GM19468 (cell line): ENCODE measurements around the gene ADGRL1.

Source experiments
- ATAC-seq: cut with Tn5 transposase; IDR thresholded peaks from one replicate; pipeline ENCODE4 v1.9.1; 2021; ENCODE audit warnings: mild to moderate bottlenecking, moderate library complexity, moderate number of reproducible peaks; ENCODE audit not compliant: unreplicated experiment; ENCODE audit errors: extremely low read depth

Gene ADGRL1

GRCh38 chr19:14116525-14116917 lies 89.4 kb downstream of the ADGRL1 start:
- ATAC-seq, result no peak

- ATAC-seq, result no peak
These were observed 90.2 kb downstream of the ADGRL1 start for GRCh38 chr19:14115756-14116155.

GRCh38 chr19:14114854-14115253 lies 91.1 kb downstream of the ADGRL1 start:
- no peak for ATAC-seq

GRCh38 chr19:14114439-14114838 lies 91.5 kb downstream of the ADGRL1 start:
- no peak for ATAC-seq

GRCh38 chr19:14113762-14114414 lies 92.1 kb downstream of the ADGRL1 start:
- no peak for ATAC-seq

DNA sequence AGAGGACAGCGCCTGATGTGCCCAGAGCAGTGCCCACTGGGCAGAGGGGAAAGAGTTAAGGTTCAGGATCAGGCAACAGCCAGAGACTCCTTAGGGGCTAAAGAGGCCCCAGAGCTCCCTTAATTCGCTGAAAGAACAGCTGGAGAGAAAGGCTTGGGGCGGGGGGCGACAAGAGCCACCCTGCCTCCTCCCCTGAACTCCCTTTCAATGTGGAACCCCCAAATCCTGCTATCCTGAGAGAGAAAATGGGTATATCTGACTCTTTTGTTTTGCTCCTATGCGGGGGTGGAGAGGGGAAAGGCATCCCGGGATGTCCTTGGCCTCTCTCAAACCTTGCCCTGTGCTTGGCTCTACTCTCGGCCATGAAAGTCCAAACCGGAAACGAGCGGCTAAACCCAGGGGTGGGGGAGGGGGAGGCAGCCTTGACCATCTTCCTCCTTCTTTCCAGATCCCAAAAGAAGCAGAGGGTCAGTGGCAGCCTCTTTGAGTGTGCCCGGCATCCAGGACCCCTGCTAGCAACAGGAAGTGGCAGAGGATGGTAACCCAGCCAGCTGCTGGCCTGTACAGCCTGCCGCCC lies 93.1 kb downstream of the ADGRL1 start:
- no peak for ATAC-seq

GRCh38 chr19:14112051-14112808 lies 93.7 kb downstream of the ADGRL1 start:
- ATAC-seq, result no peak

DNA sequence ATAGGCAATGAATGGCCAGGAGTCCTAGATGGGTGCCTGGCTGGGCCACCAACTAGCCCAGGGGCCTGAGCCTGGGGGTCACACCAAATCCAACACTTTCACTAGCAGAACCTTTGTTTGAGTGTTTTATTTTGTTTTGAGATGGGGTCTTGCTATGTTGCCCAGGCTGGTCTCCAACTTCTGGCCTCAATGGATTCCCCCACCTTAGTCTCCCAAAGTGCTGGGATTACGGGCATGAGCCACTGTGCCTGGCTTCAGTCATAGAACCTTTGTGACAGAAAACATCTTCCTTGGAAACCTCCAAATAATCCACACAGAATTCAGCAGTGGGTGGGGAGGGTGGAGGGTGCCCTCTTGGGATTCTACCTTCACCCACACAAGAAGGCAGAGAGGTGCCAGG lies 94.5 kb downstream of the ADGRL1 start:
- ATAC-seq, result no peak

GRCh38 chr19:14110650-14111049 lies 95.3 kb downstream of the ADGRL1 start:
- ATAC-seq, result no peak

DNA sequence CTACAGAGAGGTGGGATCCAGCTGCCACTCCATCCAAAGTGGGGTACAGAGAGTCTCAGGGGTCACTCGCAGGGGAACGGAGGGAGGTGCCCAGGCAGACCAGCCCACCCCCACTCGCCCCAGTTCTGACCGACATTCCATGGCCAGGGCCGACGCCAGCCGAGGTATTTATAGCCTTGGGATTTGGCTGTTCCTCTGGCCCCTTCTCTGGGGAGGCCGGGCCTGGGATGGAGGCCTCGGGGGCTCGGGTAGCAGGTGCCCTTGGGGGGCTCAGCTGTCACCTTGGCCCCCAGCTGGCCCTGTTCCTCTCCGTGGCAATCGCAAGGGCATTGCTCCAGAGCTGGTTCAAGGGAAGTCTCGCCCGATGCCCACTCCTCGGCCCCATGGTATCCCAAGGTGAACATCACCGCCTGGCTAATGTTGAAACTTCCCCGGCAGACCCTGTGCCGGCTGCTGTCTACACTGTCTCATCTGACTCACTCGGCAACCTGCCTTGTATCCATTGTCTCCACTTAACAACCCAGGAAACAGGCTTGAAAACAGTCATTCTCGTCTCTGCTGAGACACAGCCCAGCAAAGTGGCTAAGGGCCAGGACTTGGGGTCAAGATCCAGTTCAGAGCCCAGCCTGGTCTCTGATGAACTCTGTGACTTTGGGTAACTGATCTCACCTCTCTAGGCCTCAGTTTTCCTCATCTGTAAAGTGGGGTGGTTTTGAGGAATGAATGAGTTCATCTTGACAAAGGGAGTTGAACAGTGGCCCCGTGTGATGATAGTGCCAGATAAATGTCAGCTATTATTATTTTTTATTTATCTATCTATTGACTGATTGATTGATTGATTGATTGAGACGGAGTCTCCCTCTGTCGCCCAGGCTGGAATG lies 98.1 kb downstream of the ADGRL1 start:
- no peak for ATAC-seq

- ATAC-seq, result no peak
These were observed 99.1 kb downstream of the ADGRL1 start for GRCh38 chr19:14106840-14107239.

DNA sequence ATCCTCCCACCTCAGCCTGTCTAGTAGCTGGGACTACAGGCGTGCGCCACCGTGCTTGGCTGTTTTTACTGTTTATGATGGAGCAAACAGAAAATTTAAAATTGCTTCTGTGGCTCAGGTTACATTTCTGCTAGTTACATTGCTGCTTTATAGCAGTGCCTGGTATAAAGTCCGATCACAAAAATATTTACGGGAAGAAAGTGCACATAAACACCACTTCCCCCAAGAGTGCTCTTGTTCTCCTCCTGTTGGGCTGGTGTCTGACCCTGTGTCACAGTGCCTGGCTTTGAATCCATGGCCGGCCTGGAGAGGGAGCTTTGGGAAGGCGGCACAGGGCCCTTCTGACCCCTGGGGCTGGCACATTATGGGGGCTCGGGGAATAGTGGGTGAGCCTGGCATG lies 100.3 kb downstream of the ADGRL1 start:
- ATAC-seq, result no peak

DNA sequence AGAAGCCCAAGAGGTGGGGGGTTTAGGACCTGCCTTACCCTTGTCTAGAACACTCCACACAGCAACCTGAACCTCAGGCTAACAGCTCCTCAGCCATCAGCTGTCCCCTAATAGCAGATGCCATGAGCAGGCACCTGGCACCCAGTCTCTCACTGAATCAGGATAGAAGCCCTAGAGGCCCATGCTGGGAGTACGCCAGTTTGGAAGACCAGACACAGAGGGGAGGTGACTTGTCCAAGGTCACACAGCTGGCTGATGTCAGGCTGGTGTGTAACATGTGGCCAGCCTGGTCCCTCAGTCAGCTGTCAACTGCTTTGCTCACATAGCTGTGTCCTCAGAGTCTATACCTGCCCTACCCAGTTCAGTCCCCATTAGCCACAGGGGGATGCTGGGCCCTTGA lies 102.7 kb downstream of the ADGRL1 start:
- ATAC-seq, result no peak

DNA sequence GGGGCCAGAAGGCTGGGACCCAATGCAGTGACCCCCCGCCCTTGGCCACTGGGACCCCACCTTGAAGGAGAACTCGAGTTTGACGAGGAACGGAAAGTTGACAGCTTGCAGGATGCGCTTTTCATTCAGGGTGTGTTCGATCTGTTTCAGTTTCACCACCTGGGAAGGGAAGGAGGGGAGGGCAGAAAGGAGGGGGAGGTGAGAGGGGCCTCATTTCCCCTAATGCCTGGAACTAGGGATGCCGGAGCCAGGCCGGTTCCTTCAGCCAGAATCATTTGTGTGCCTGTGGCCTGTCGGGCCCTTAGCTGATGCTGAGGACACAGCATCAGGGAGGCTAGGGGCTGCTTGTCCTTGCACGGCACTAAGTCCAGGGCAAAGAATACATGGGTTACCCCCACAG lies 103.2 kb downstream of the ADGRL1 start:
- ATAC-seq, result no peak

- no peak for ATAC-seq
These were observed 103.8 kb downstream of the ADGRL1 start for GRCh38 chr19:14102102-14102696.

GRCh38 chr19:14101003-14101545 lies 104.9 kb downstream of the ADGRL1 start:
- no peak for ATAC-seq
